HG02852 (cell line): ENCODE measurements around the gene IVL.

Experiments
- ATAC-seq: cut with Tn5 transposase; IDR thresholded peaks from one replicate; pipeline ENCODE4 v1.9.1; 2021; ENCODE audit warnings: mild to moderate bottlenecking, moderate library complexity; ENCODE audit not compliant: unreplicated experiment

The IVL gene

DNA sequence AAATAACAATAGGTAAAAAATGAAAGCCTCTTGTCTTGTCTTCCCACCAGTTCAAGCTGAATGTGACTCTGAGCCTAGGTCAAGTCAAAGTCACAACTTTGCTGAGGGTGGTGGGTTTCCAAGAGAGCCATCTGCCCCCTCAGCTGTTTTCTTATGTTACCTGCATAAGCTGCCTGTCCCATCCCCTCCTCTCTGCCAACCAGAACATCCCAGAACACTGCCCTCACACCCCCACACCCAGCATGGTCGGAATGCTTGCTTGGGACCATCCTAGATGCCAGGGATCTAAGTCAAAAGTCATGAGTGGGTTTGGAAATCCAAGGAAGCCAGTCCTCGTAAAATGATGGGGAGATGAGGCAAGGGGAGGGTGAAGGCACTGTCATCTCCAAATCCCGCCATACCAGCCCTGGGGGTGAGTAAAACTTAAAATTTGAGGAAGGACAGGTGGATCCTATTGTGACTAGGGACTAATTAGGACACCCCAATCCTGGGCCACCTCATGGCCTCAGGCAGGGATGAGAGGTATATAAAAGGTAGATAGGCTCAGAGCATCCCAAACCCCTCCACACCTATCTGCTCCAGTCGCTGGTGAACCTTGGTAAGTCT lies 38.4 kb downstream of the IVL start, which contains the start of gene SPRR5:
Gene SPRR5 (plus strand): TSS at position 556 of the 606 bp plus-strand sequence. CDS start 1,349 bp downstream, outside the sequence.
- no peak for ATAC-seq

DNA sequence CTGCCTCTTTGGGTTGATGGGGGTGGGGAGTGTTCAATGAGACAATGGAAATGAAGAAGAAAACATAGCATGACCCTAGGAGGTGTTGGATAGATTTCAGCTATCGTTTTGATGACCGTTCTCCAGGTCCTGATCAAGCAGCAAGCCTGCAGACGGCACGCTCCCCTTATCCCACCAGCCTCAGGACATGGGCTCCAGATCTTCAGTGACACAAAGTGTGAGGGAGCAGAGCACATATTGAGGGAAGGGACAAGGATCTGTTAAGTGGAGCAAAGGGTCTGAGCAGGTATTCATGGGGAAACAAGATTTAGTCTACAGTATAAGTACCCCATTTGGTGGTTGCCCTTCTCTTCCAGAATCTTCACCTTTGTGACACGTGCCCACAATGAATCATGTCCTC lies 43.4 kb downstream of the IVL start:
- ATAC-seq: no peak

DNA sequence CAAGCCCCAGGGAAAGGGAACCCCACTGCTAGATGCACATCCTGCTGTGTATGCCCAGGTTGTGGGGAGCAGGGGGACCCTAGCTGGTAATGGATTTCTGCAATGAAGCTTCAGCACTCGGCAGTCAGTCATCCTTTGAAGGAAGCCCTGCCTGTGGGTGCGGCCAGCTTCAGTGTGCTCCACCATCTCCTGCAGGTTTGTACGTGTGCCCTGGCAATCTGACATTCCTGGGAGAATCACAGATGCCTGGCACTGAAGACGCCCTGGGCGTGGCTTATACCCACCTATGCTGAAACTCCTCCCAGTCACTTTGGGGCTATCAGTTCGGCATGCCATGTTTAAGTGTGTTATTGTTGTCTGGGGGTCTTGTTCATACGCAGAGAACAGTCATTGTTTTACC lies 45.4 kb downstream of the IVL start:
- no peak for ATAC-seq

DNA sequence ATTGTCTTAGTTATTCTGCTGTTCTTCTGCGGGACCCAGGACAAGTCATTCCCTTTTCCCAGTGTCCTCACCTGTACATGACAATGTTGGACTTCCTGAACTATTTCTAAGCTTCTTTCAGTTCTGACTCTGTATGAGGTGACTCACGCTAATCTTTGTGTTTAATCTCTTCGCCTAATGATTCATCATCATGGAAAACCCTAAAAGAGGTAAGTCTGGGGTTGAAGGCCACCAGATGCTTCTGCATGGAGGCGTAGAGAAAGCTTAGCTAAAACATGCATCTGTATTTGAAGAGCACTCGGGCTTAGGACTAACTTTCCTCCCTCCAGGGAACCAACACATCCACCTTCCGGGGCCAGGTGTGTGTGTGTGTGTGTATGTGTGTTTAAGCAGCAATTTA lies 46.1 kb downstream of the IVL start:
- ATAC-seq: no peak

DNA sequence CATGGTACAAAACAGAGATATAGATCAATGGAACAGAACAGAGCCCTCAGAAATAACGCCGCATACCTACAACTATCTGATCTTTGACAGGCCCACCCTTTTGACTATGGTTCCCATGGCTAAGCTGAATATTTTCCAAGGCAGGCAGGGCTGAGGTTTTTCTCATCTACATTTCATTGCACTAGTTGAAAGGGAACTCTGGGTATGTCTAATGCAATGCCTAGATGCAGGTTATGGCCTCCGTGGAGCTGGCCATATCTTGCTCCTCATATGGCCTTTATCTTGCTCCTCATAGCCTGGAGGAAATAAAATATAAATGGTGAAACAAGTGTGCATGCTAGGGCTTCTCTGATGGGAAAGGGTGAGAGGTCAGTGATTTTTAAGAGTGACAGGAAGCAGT lies 49.2 kb downstream of the IVL start:
- ATAC-seq: no peak

DNA sequence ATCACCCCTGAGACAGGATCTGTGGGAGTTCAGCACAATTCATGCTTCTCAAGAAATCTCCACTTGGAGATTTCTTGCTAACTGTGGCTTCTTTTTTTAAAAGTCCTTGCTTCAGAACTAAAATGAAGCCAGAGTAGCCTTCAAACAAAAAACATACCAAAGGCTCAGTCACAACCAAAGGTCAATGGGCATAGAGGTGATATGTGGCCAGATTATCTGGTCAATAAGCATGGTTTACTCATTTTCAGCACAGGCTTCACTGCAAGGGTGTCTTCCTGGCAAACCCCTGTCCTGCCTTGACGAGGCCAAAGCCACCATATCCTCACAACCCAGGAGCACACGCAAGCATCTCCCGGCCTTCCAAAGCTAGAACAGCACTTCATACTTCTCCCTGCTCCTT lies 50.9 kb downstream of the IVL start:
- no peak for ATAC-seq

DNA sequence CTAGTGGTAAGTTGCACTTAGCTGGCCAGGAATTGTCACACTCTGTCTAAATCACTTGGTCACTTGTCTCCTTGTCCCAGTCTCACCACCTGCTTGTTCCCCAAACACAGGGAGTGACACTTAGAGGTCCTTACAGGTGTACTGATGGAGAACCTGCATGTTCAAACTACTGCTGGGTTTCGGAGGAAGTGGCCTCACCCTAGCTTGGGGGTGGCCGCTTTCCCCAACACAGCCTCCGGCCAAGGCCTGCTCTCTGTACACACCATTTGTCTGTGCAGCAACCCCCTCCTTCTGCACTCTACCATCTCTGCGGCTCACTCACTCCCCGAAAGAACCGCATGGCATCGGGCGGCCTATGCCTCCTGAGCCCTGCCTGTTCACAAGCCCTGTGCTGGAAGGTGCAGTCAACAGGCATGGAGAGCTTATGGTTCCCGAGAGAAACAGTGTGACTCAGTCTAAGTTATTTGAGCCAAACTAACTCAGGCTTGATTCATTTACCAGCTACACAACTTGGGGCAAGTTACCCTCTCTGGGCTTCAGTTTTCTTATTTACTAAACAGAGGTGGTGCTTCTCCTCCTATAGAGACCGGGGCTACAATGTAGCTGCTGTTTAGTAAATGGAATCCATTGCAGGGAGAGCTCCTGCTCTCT lies 51.6 kb downstream of the IVL start:
- no peak for ATAC-seq

DNA sequence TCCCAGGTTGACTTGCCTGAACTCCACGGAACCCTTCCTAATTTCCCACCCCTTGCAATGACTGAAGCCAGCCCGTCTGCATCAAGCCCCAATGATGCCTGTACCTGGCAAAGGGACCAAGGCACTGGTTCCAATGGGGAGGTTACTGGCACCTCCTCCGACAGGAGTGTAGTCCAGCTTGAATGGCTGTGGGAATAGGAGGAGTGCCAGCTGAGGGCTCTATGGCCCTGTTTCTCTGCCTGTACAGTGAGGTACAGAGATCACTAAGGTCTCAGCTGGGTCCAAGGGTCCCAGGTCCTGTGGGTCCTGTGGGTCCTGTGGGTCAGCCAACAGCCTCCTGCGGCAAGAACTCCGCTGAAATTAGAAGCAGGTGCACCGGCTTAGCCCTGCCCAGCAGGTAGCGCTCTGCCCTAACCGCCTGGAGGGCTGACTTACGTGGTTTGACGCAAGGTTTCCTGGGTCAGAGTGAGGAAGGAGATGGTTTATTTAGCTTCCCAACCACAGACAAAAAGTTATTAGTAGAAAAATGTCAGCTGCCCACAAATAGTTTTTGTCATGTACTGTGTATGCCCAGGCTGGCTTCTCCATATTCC lies 52.2 kb downstream of the IVL start:
- ATAC-seq: no peak
